OCI-LY1 (cell line): ENCODE results near the gene KRTAP3-1.

Source experiments
- H2AFZ ChIP-seq: fragments of 200-600 bp; sonication (generic), shearing (Covaris generic); 2 replicates; pipeline ENCODE4 v1.6.0; 2014; ENCODE audit warnings: antibody characterized with exemption, mild to moderate bottlenecking, low read length
- H3F3A ChIP-seq: fragments of 200-600 bp; sonication (generic), shearing (Covaris generic); 2 replicates; pipeline ENCODE4 v1.6.0; 2014; ENCODE audit warnings: mild to moderate bottlenecking, antibody characterized with exemption, low read length, moderate library complexity; ENCODE audit not compliant: insufficient read depth
- H3K27ac ChIP-seq: fragments of 200-600 bp; sonication (generic); 2 replicates; pipeline ENCODE4 v1.5.1; 2014; ENCODE audit warnings: low read length, mixed run types, mild to moderate bottlenecking, low read depth; ENCODE audit not compliant: poor library complexity, severe bottlenecking
- H3K27me3 ChIP-seq: fragments of 200-600 bp; sonication (generic); 2 replicates; pipeline ENCODE4 v1.6.0; 2014; ENCODE audit warnings: antibody characterized with exemption, mild to moderate bottlenecking, low read length, moderate library complexity; ENCODE audit not compliant: insufficient read depth
- H3K36me3 ChIP-seq: fragments of 200-600 bp; sonication (generic); 2 replicates; pipeline ENCODE4 v1.6.1; 2014; ENCODE audit warnings: mild to moderate bottlenecking, antibody characterized with exemption, low read length, moderate library complexity, mixed read lengths; ENCODE audit not compliant: insufficient read depth
- H3K4me1 ChIP-seq: fragments of 200-600 bp; sonication (generic); 2 replicates; pipeline ENCODE4 v1.5.1; 2014; ENCODE audit warnings: mild to moderate bottlenecking, low read length, moderate library complexity; ENCODE audit not compliant: insufficient read depth, severe bottlenecking
- H3K4me2 ChIP-seq: fragments of 200-600 bp; sonication (generic), shearing (Covaris generic); 2 replicates; pipeline ENCODE4 v1.6.1; 2014; ENCODE audit warnings: low read length
- H3K4me3 ChIP-seq: fragments of 200-600 bp; sonication (generic); 2 replicates; pipeline ENCODE4 v1.5.1; 2014; ENCODE audit warnings: low read length, low read depth, mild to moderate bottlenecking, mixed read lengths; ENCODE audit not compliant: poor library complexity, severe bottlenecking
- H3K79me2 ChIP-seq: fragments of 200-600 bp; shearing (Covaris generic); 2 replicates; pipeline ENCODE4 v1.6.1; 2016; ENCODE audit warnings: mixed run types, low read length, mixed read lengths; ENCODE audit not compliant: insufficient read depth
- H3K9ac ChIP-seq: fragments of 200-600 bp; sonication (generic), shearing (Covaris generic); 2 replicates; pipeline ENCODE4 v1.6.1; 2014; ENCODE audit warnings: mild to moderate bottlenecking, low read length, mixed read lengths
- H3K9me2 ChIP-seq: fragments of 200-600 bp; sonication (generic), shearing (Covaris generic); 2 replicates; pipeline ENCODE4 v1.6.1; 2014; ENCODE audit warnings: low read depth, mild to moderate bottlenecking, low read length, mixed read lengths
- H3K9me3 ChIP-seq: fragments of 200-600 bp; shearing (Covaris generic); 2 replicates; pipeline ENCODE4 v1.6.1; 2014; ENCODE audit warnings: low read length, mixed read lengths
- H4K20me1 ChIP-seq: fragments of 200-600 bp; sonication (generic), shearing (Covaris generic); 2 replicates; pipeline ENCODE4 v1.6.0; 2016; ENCODE audit warnings: mild to moderate bottlenecking, low read length; ENCODE audit not compliant: insufficient read depth
- CTCF ChIP-seq: fragments of 200-600 bp; sonication (generic), shearing (Covaris generic); IDR thresholded peaks from 2 replicates; pipeline ENCODE4 v1.5.1; 2017; ENCODE audit warnings: mild to moderate bottlenecking, antibody characterized with exemption, low read length, moderate library complexity, mixed read lengths
- EZH2 ChIP-seq: fragments of 200-600 bp; sonication (generic), shearing (Covaris generic); IDR thresholded peaks from 2 replicates; pipeline ENCODE4 v1.8.0; 2017; ENCODE audit warnings: borderline replicate concordance, mixed run types, mild to moderate bottlenecking, antibody characterized with exemption, low read length, moderate library complexity, mixed read lengths

Gene KRTAP3-1

GRCh38 chr17:40992666-40993065 is 16.3 kb downstream of the KRTAP3-1 start:
- Histone ChIP-seq H3K4me1 (no peaks in the 10 kb centered on the region), H3K9me3 (no peaks in the 10 kb centered on the region), H4K20me1 (no peaks in the 10 kb centered on the region), H3K9me2 (no peaks in the 10 kb centered on the region), H3K9ac (no peak overlapping the region), H3K4me2 (no peak overlapping the region), H3K4me3 (no peak overlapping the region), H2AFZ (no peak overlapping the region), H3K79me2 (no peaks in the 10 kb centered on the region), H3K27me3 (no peaks in the 10 kb centered on the region), H3K36me3 (no peaks in the 10 kb centered on the region), H3K27ac (no peak overlapping the region), H3F3A (no peaks in the 10 kb centered on the region)
- TF ChIP-seq CTCF = no peak
- no peak for TF ChIP-seq EZH2

DNA sequence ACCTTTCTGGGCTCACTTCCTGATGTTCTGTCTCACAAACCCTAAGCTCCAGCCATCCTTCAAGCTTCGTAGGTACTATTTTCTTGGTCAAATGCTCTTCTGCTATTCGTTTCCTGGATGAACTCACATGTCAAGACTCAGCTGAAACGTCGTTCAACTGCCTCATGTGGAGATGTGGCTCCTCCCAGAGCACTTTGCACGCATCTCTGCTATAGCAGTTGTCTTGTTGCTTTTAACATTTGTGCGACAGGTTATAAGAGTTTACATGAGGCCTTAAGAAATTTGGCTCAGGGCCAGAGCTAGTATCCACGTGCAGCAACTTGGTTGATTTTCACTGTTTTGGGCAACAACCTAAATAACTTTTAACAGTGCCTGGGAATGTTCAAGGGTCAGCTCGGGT is 22.0 kb downstream of the KRTAP3-1 start:
- Histone ChIP-seq H3K9me3 (no peaks in the 10 kb centered on the region), H3K79me2 (no peaks in the 10 kb centered on the region), H3K27ac (no peak overlapping the region), H3K4me3 (no peak overlapping the region), H2AFZ (no peak overlapping the region), H3F3A (no peaks in the 10 kb centered on the region), H3K4me2 (no peak overlapping the region), H3K36me3 (no peaks in the 10 kb centered on the region), H3K27me3 (no peaks in the 10 kb centered on the region), H3K9ac (no peak overlapping the region), H4K20me1 (no peaks in the 10 kb centered on the region), H3K4me1 (no peaks in the 10 kb centered on the region), H3K9me2 (no peaks in the 10 kb centered on the region)
- TF ChIP-seq EZH2 (no peak), CTCF (no peak)

- no peaks in the 10 kb centered on the region for H4K20me1 ChIP-seq
- no peaks in the 10 kb centered on the region for H3K79me2 ChIP-seq
- H2AFZ ChIP-seq = no peak within 1 kb of the TSS
- H3K27me3 ChIP-seq = no peaks in the 10 kb centered on the region
- H3F3A ChIP-seq = no peaks in the 10 kb centered on the region
- no peaks in the 10 kb centered on the region for H3K36me3 ChIP-seq
- TF ChIP-seq EZH2 (no peak), CTCF (no peak)
- H3K9me2 ChIP-seq = no peaks in the 10 kb centered on the region
- no peak within 1 kb of the TSS for H3K9ac ChIP-seq
- H3K27ac ChIP-seq = no peak within 1 kb of the TSS
- no peak within 1 kb of the TSS for H3K4me3 ChIP-seq
- no peaks in the 10 kb centered on the region for H3K9me3 ChIP-seq
- H3K4me2 ChIP-seq = no peak within 1 kb of the TSS
- no peaks in the 10 kb centered on the region for H3K4me1 ChIP-seq
These were observed 24.7 kb downstream of the KRTAP3-1 start, which contains the start of gene KRT40 for GRCh38 chr17:40984226-40984625. KRT40 (minus strand) TSS chr17:40984326; CDS start chr17:40984273, 53 bp downstream.
